ENCODE measurements around the gene TEX19. TPM values are rescaled to one million over a fixed set of nuclear protein-coding genes. Genes with fewer than 3 reads are reported as not detected.
A peak's percentile ranks its signal among the peaks of the same experiment; 100 is the strongest.

The TEX19 gene
- total RNA-seq, 1 experiment from 2014 or later = 0.24 TPM

DNA sequence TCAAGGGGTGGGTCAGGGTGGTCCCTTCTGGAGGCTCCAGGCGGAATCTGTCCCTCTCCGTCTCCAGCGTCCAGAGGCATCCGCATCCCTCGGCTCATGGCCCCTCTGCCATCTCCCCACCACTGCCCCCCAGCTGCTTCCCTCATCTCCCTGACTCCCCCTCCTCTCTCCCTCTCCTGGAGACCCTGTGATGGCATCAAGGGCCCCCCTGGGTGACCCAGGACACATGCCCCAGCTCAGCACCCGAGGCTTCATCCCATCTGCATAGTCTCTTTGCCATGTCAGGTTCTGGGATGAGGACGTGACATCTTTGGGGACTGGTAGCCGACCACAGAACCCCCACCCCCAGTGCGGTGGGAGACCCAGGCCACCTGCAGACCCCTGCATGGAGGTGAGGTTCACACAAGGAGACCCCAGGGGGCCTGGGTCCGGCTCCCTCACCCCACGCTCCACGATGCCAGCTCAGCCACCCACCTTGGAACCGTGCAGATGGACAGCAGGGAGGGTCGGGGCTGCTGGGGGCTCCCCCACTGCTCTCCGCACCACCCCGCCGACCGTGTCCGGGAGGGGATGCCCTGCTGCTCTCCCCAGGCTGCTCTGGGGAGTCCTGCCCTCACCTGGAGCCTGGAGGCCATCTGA lies 29.2 kb upstream of the TEX19 start:
- Histone ChIP-seq H3K27me3 (ENCODE audit: insufficient read depth, low read depth) (no peaks in the 10 kb centered on the region), H3K27ac (no peak overlapping the region), H3K4me2 (no peak overlapping the region), H4K20me1 (ENCODE audit: insufficient read depth) (no peaks in the 10 kb centered on the region), H2AFZ (no peak overlapping the region), H3K79me2 (ENCODE audit: low read depth) (no peaks in the 10 kb centered on the region), H3K9me2 (ENCODE audit: insufficient read depth) (no peaks in the 10 kb centered on the region), H3K4me3 (no peak overlapping the region), H3K9me3 (ENCODE audit: insufficient read depth, low read depth) (no peaks in the 10 kb centered on the region), H3F3A (ENCODE audit: insufficient read depth, low read depth) (no peaks in the 10 kb centered on the region), H3K4me1 (replicated peaks; ENCODE audit: insufficient read depth) (no peaks in the 10 kb centered on the region; the same call in 1 of the 2 replicates), H3K36me3 (ENCODE audit: low read depth) (no peaks in the 10 kb centered on the region)
- no peak for DNase-seq
- POLR2A ChIA-PET (ENCODE audit: unreplicated experiment) = interaction anchor here (0.8 kb wide), 1 partner anchor 124 kb away, joined by 10 read pairs; no protein-coding TSS in a partner anchor
- TF ChIP-seq, protein P1, sequence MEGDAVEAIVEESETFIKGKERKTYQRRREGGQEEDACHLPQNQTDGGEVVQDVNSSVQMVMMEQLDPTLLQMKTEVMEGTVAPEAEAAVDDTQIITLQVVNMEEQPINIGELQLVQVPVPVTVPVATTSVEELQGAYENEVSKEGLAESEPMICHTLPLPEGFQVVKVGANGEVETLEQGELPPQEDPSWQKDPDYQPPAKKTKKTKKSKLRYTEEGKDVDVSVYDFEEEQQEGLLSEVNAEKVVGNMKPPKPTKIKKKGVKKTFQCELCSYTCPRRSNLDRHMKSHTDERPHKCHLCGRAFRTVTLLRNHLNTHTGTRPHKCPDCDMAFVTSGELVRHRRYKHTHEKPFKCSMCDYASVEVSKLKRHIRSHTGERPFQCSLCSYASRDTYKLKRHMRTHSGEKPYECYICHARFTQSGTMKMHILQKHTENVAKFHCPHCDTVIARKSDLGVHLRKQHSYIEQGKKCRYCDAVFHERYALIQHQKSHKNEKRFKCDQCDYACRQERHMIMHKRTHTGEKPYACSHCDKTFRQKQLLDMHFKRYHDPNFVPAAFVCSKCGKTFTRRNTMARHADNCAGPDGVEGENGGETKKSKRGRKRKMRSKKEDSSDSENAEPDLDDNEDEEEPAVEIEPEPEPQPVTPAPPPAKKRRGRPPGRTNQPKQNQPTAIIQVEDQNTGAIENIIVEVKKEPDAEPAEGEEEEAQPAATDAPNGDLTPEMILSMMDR (conservative IDR thresholded peaks at IDR 0.05) = no peak
- TF ChIP-seq EZH2 (IDR thresholded peaks at IDR 0.05; ENCODE audit: low read depth) = no peak
- CTCF ChIA-PET = no interaction called here
- intact Hi-C loops (cut with micrococcal nuclease; ENCODE audit: unreplicated experiment) = loop anchor here (5.0 to 10.0 kb wide), 3 partner anchors 45 to 225 kb away; no protein-coding TSS in a partner anchor
- BruUV-seq (replicated peaks) = no TSS peak

DNA sequence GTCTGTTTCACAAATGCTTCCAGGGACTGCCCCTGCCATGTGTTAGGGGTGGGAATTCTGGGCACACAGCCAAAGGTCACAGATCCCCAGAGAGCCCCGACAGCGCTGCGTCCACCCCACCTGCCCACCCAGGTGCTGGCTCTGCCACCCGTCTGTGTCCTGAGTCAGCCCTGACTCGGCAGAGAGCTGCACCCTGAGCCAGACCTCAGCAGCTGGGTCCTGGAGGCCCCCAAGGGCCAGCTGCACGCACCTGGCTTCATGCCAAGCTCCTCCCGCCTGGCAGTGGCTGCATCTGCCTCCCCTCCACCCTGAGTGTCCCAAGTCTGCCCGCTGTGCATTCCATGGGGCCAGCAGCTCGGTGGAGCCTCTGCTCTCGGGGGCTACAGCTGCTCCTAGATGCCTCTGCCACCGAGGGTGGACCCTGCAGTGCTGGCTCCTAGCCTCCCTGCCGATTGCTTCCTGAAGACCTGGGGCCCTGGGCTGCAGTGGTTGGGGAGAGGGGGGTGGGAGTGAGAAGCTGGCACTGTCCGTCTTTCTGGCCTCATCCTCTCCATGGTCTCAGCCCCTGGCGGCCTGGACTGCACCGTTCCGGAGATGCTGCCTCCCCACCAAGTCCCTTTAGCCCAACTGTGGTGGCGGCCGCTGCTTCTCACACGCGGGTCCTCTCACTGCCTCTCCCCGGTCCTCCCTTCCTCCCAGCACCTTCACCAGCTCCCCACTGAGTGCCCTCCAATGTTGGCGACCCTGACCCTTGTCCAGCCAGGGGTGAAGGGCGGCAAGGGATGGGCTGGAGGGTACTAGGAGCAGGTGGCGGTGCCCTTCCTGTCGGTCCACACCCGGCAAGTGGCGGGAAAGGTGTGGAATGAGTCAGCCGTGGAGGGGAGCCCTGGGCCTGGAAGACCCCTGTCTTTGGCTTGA lies 28.5 kb upstream of the TEX19 start:
- H4K20me1 ChIP-seq (ENCODE audit: insufficient read depth) = no peaks in the 10 kb centered on the region
- CTCF ChIA-PET = no interaction called here
- H3K79me2 ChIP-seq (ENCODE audit: low read depth) = no peaks in the 10 kb centered on the region
- H3K4me1 ChIP-seq (replicated peaks; ENCODE audit: insufficient read depth) = peaks cover 4% of the 10 kb centered on the region; the same call in 1 of the 2 replicates
- peak in 1 of 2 experiments; percentile 71 for DNase-seq
- no peak overlapping the region for H3K27ac ChIP-seq
- no TSS peak for BruUV-seq (replicated peaks)
- intact Hi-C loops (cut with micrococcal nuclease; ENCODE audit: unreplicated experiment) = loop anchor here (5.0 to 10.0 kb wide), 3 partner anchors 46 to 226 kb away; no protein-coding TSS in a partner anchor
- no peak overlapping the region for H3K4me2 ChIP-seq
- no peaks in the 10 kb centered on the region for H3K36me3 ChIP-seq (ENCODE audit: low read depth)
- TF ChIP-seq, protein P1 (conservative IDR thresholded peaks at IDR 0.05) = no peak
- TF ChIP-seq EZH2 (IDR thresholded peaks at IDR 0.05; ENCODE audit: low read depth) = no peak
- no peaks in the 10 kb centered on the region for H3K27me3 ChIP-seq (ENCODE audit: insufficient read depth, low read depth)
- no peaks in the 10 kb centered on the region for H3K9me3 ChIP-seq (ENCODE audit: insufficient read depth, low read depth)
- H3F3A ChIP-seq (ENCODE audit: insufficient read depth, low read depth) = no peaks in the 10 kb centered on the region
- no peak overlapping the region for H3K4me3 ChIP-seq
- no peak overlapping the region for H2AFZ ChIP-seq
- H3K9me2 ChIP-seq (ENCODE audit: insufficient read depth) = no peaks in the 10 kb centered on the region
- POLR2A ChIA-PET (ENCODE audit: unreplicated experiment) = interaction anchor here (0.8 kb wide), 1 partner anchor 124 kb away, joined by 10 read pairs; no protein-coding TSS in a partner anchor

- BruUV-seq (replicated peaks) = no TSS peak
- Histone ChIP-seq H3K9me3 (ENCODE audit: insufficient read depth, low read depth) (no peaks in the 10 kb centered on the region), H3K4me3 (peak overlapping the region; percentile 58; the same call in 1 of the 2 replicates), H3F3A (ENCODE audit: insufficient read depth, low read depth) (no peaks in the 10 kb centered on the region), H3K79me2 (ENCODE audit: low read depth) (no peaks in the 10 kb centered on the region), H3K27me3 (ENCODE audit: insufficient read depth, low read depth) (no peaks in the 10 kb centered on the region), H3K9me2 (ENCODE audit: insufficient read depth) (no peaks in the 10 kb centered on the region), H3K36me3 (ENCODE audit: low read depth) (no peaks in the 10 kb centered on the region), H3K4me1 (replicated peaks; ENCODE audit: insufficient read depth) (peaks cover 4% of the 10 kb centered on the region; the same call in 1 of the 2 replicates), H3K4me2 (peak overlapping the region; percentile 96), H2AFZ (no peak overlapping the region), H4K20me1 (ENCODE audit: insufficient read depth) (no peaks in the 10 kb centered on the region), H3K27ac (no peak overlapping the region)
- TF ChIP-seq, protein P1 (conservative IDR thresholded peaks at IDR 0.05) = no peak
- no peak for TF ChIP-seq EZH2 (IDR thresholded peaks at IDR 0.05; ENCODE audit: low read depth)
- ChIA-PET POLR2A (ENCODE audit: unreplicated experiment) (no interaction called here), CTCF (no interaction called here)
- intact Hi-C loops (cut with micrococcal nuclease; ENCODE audit: unreplicated experiment) = loop anchor here (5.0 to 10.0 kb wide), 3 partner anchors 47 to 227 kb away; no protein-coding TSS in a partner anchor
- DNase-seq = no peak
These were observed 27.6 kb upstream of the TEX19 start for GRCh38 chr17:82331345-82331939.
